ENCODE results near the gene PLCB1. TPM values are rescaled to one million over a fixed set of nuclear protein-coding genes. Genes with fewer than 3 reads are reported as not detected.

Gene PLCB1
- polyA plus RNA-seq, 6 donors from 2014 or later = 0.27 to 0.79 (median 0.54) TPM; not detected in 2

DNA sequence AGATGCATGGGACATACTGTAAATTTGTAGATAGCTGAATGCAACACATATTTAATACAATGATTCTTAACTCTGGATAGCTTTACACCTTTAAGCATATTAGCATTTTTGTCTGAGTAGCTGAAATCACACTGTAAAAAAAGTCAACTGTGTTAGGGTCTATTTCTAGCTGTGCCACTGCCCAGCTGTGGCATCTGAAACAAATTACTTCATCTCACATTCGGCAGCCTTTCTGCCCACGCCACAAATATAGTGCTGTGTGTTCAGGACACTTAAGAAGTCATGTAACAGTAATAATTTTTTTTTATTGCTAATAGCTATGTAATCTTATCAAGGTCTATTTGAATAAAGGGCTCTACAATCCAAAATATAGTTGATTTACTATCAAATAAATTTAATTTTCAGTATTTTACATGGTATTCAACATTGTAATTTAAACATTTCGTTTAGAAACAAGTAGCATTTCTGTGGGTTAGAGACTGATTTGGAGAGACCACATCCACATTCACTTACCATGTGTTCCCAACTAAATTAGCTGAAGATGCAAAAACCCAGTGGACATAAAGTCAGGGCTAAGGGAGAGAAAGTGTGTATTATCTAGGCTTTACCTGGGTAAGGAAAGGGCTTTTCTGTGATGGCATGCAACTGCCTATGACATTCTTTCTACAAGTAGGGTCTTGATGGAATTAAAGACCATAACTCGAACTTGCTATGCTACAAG, 276.7 kb downstream of the PLCB1 start:
- Mint-ChIP-seq H3K27ac (no peak overlapping the region), H3K4me3 (no peak overlapping the region), H3K27me3 (no peaks in the 10 kb centered on the region), H3K9me3 (peaks cover 0 to 10% (median 5%) of the 10 kb centered on the region in 7 donors), H3K36me3 (peaks cover 0 to 5% of the 10 kb centered on the region in 2 donors), H3K4me1 (no peaks in the 10 kb centered on the region)
- DNase-seq (no peak), ATAC-seq (ENCODE audit: low read depth in 2 of 2) (no peak)

DNA sequence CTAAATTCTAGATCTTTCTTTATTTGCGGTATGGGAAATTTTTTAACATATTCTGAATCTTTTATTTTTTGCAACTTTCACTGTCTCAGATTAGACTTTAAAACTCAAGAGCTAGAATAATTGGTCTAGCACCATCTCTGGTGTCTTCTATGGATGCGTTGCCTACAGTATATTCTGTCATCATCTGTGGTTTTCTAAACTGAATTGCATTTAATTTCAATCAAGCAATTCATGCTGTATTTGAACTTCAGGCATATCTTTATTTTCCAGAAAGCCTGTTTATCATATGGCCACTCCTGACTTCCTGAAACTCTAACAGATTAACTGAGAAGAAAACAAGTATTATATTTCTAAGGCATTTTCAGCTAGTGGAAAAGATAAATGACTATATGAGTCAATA, 281.6 kb downstream of the PLCB1 start:
- H3K9me3 Mint-ChIP-seq = no peaks in the 10 kb centered on the region
- no peak for ATAC-seq (ENCODE audit: low read depth in 2 of 2)
- H3K27ac Mint-ChIP-seq = no peak overlapping the region
- H3K36me3 Mint-ChIP-seq = no peaks in the 10 kb centered on the region
- H3K4me3 Mint-ChIP-seq = no peak overlapping the region
- H3K4me1 Mint-ChIP-seq = no peaks in the 10 kb centered on the region
- DNase-seq = no peak
- no peaks in the 10 kb centered on the region for H3K27me3 Mint-ChIP-seq

DNA sequence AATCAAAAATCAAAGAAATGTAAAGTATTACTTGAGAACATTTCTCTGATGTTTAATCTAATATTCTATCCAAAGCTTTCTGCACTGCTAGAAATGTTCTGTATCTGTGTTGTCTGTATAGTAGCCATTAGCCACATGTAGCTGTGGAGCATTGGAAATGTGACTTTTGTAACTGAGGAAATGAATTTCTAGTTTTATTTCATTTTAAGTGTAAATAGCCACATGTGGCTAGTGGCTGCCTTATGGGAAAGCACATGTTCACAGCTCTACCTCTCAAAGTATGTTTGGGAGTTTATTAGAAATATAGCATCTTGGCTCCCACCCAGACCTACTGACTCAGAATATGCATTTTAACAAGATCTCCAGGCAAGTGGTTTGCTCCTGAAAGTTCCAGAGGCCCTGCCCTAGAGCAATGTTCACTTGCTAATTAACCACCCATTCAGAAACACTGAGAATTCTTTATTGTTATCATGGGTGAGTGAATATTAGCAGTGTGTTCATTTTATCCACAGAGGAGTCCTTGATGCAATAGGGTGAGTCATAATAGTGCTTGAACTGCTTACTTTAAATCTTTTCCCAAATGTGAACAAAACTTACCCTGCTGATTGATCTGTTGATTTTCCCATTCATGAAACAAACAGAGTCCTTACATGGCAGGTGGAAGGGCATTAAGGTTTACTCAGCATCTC, 282.7 kb downstream of the PLCB1 start:
- no peak for DNase-seq
- ATAC-seq (ENCODE audit: low read depth in 2 of 2) = no peak
- no peaks in the 10 kb centered on the region for H3K4me1 Mint-ChIP-seq
- H3K4me3 Mint-ChIP-seq = no peak overlapping the region
- H3K27ac Mint-ChIP-seq = no peak overlapping the region
- H3K36me3 Mint-ChIP-seq = no peaks in the 10 kb centered on the region
- no peaks in the 10 kb centered on the region for H3K9me3 Mint-ChIP-seq
- H3K27me3 Mint-ChIP-seq = no peaks in the 10 kb centered on the region

DNA sequence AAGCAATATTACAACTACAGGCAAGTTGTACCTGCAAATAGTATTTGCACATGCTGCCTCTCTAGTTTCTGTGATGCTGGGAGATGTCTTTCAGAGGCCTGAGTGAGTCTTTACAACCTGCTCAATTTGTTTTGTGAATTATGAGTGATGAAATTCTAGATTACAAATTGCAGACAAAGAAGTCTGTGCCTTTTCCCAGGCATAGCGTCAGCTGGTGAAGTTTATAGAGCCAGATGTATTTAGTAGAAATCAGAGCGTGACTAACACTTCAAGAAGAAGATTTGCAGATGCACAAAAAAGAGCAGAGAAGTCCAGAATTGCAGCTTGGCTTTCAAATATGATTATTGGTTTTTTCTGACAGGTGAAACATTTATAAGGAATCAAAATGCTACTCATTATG, 289.9 kb downstream of the PLCB1 start:
- ATAC-seq (ENCODE audit: low read depth in 2 of 2) = no peak
- Mint-ChIP-seq H3K27ac (no peak overlapping the region), H3K4me3 (no peak overlapping the region), H3K36me3 (no peaks in the 10 kb centered on the region), H3K27me3 (no peaks in the 10 kb centered on the region), H3K4me1 (no peaks in the 10 kb centered on the region), H3K9me3 (no peaks in the 10 kb centered on the region)
- DNase-seq = no peak

DNA sequence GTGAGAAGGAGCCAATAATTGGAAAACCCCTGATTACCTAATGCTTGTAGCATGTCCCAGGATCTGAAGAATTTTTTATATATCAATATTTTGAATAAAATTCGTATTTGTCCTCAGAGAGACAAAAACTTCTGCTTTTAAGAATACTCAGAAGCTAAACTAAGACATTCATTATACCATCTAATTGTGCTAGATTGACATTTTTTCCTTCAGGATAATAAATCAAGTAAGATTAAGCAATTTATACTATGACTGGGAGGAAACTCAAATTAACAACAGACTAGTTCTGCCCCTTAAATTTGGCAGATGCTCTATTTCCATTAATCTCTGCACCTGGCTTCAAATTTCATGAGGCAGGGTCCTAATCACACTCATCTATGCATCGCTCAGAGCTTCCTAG, 291.4 kb downstream of the PLCB1 start:
- Mint-ChIP-seq H3K27me3 (no peaks in the 10 kb centered on the region), H3K36me3 (no peaks in the 10 kb centered on the region), H3K27ac (no peak overlapping the region), H3K4me3 (no peak overlapping the region), H3K4me1 (no peaks in the 10 kb centered on the region), H3K9me3 (no peaks in the 10 kb centered on the region)
- DNase-seq (no peak), ATAC-seq (ENCODE audit: low read depth in 2 of 2) (no peak)

DNA sequence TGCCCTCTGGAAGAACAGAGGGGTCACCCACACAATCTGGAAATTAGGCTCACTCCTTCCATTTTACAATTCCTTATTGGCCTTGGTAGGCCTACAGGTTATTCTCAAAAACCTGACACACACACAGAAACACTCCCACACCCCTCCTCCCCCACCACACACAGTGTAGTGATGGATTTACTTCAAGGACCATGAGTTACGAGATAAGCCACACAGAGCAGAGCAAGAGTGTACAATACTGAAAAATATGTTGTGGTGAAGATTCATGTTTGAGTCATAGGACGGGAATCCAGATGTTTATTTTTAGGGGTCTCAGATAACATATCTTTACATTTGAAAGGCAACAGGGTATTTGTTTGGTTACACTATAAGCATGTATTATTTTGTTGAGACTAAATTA, 291.9 kb downstream of the PLCB1 start:
- H3K4me1 Mint-ChIP-seq = no peaks in the 10 kb centered on the region
- no peak for DNase-seq
- no peak for ATAC-seq (ENCODE audit: low read depth in 2 of 2)
- no peaks in the 10 kb centered on the region for H3K9me3 Mint-ChIP-seq
- no peak overlapping the region for H3K4me3 Mint-ChIP-seq
- H3K36me3 Mint-ChIP-seq = no peaks in the 10 kb centered on the region
- H3K27ac Mint-ChIP-seq = no peak overlapping the region
- H3K27me3 Mint-ChIP-seq = no peaks in the 10 kb centered on the region

DNA sequence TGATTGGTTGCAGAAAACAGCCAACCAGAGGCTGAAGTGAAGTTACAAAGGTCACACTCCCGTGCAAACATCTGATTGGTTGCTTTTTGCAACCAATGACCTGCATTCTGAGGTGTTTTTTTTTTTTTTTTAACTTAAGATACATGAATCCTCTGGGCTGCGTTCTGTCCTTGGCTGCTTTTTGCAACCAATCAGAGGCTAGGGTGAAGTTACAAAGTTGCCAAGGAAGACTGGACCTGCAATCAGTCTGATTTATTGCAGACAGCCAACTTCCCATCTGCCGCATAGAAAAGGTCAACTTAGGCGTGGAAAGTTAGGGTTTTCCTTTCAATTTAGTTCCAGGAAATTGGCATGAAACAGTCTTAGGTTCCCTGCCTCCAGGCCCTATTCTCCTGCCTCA, 292.9 kb downstream of the PLCB1 start:
- no peaks in the 10 kb centered on the region for H3K9me3 Mint-ChIP-seq
- ATAC-seq (ENCODE audit: low read depth in 2 of 2) = no peak
- H3K27ac Mint-ChIP-seq = no peak overlapping the region
- H3K4me3 Mint-ChIP-seq = no peak overlapping the region
- H3K27me3 Mint-ChIP-seq = no peaks in the 10 kb centered on the region
- H3K36me3 Mint-ChIP-seq = no peaks in the 10 kb centered on the region
- DNase-seq = no peak
- H3K4me1 Mint-ChIP-seq = no peaks in the 10 kb centered on the region

DNA sequence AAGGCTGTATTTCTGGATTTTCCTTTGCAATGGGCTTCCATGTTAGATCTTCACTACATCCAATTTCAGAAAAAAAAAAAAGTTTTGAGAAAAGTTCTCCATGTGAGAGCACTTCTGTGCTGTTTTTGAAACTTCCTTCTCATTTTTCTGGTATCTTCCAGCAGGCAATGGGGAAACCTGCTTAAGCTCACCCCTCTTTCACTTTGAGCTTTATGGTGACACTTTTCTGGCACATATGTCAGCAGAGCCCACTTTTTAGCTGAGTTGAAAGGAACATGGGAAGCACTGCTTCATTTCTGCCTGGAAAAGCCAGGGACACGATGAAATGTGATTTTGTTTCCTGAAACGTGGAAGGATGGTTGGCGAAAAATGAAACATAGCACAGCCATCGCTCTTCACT, 293.7 kb downstream of the PLCB1 start:
- no peaks in the 10 kb centered on the region for H3K27me3 Mint-ChIP-seq
- DNase-seq (no peak), ATAC-seq (ENCODE audit: low read depth in 2 of 2) (no peak)
- no peak overlapping the region for H3K27ac Mint-ChIP-seq
- H3K9me3 Mint-ChIP-seq = no peaks in the 10 kb centered on the region
- no peaks in the 10 kb centered on the region for H3K36me3 Mint-ChIP-seq
- no peaks in the 10 kb centered on the region for H3K4me1 Mint-ChIP-seq
- H3K4me3 Mint-ChIP-seq = no peak overlapping the region

DNA sequence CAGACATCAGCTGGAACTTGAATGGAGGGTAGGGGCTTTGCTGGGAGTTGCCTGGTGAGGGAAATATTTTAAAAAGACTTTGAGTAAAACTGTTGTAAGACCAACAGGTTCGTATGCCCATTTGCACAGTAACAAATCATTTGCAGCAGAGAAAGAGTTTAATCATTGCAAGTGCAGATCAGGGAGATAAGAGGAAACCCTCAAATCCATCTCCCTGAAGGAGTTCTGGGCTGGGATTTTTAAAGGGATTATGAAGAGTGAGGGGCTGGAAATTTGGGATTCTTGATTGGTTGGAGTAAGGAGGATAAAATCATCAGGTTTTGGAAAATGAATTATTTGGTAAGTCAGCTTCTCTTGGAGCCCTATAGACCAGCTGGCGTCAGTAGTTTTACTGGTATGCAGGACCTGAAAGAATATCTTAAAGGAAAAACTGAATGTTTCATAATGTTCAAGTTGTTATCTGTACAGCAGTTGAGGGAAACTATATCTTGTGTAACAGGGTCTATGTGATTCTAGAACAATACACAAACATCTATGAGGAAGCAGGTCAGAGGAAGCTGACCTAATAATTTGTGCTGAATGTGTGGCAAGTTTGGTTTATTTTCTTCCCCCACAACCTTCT, 295.5 kb downstream of the PLCB1 start:
- DNase-seq = no peak
- H3K36me3 Mint-ChIP-seq = no peaks in the 10 kb centered on the region
- no peak overlapping the region for H3K27ac Mint-ChIP-seq
- H3K27me3 Mint-ChIP-seq = no peaks in the 10 kb centered on the region
- H3K9me3 Mint-ChIP-seq = no peaks in the 10 kb centered on the region
- H3K4me3 Mint-ChIP-seq = no peak overlapping the region
- H3K4me1 Mint-ChIP-seq = no peaks in the 10 kb centered on the region
- no peak for ATAC-seq (ENCODE audit: low read depth in 2 of 2)

DNA sequence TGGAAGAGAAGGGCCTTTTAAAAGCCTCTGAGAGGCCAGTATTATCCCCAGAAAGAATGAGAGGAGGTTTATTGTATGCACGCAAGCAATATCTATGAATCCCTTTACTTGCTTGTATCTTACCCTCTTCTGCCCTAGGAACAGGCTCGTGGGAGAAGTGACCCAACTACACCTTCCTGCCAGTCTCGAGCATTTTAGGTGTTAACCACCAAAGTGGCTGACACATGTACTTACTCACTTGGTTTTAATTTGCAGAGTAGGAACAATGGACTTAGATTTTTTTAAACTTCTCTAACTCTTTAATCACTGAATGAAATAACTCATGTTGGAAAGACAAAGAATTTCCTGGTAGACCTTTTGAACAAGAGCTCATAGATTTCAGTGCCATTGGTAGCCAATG, 296.9 kb downstream of the PLCB1 start:
- H3K9me3 Mint-ChIP-seq = no peaks in the 10 kb centered on the region
- H3K36me3 Mint-ChIP-seq = no peaks in the 10 kb centered on the region
- no peak overlapping the region for H3K27ac Mint-ChIP-seq
- H3K4me1 Mint-ChIP-seq = no peaks in the 10 kb centered on the region
- no peaks in the 10 kb centered on the region for H3K27me3 Mint-ChIP-seq
- ATAC-seq (ENCODE audit: low read depth in 2 of 2) (no peak), DNase-seq (no peak)
- H3K4me3 Mint-ChIP-seq = no peak overlapping the region

DNA sequence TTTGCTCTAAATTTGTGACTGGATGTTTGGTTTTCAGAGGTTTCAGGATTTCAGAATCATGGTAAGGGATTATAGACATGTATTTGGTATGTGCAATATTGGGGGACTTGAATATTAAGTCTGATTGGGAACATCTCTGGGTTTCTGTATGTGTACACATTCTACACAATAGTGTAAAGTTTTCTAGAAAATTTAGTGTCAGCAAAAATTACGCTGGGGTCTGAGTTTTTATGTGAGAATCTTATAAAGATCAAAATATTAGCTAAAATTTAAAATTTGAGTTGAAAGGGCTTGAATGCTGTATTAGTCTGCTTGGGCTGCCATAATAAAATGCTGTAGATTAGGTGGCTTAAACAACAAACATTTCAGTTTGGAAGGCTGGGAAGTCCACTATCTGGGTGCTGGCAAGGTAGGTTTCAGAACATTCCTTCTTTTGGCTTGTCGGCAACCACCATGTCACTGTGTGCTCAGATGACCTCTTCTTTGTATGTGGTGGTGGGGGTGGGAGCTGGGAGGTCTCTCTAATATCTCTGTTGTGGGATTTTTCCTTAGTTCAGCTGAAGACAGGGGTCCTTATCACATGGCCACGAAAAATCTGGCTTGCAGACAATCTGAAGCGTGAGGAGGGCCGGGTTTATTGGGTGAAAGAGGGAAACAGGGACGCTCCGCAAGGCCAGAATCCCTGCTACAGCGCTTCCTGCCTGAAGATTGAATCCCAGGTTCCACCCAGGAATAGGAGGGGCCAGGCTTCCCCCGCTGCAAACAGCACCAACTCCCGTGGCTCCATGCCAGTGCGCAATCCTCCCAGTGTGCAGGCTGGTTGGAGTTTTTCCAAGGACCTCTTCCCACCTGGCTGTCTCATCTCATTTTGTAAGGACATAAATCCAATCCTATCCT, 299.7 kb downstream of the PLCB1 start:
- Mint-ChIP-seq H3K27ac (no peak overlapping the region), H3K9me3 (no peaks in the 10 kb centered on the region), H3K27me3 (no peaks in the 10 kb centered on the region), H3K4me1 (no peaks in the 10 kb centered on the region), H3K36me3 (no peaks in the 10 kb centered on the region), H3K4me3 (no peak overlapping the region)
- DNase-seq (no peak), ATAC-seq (ENCODE audit: low read depth in 2 of 2) (no peak)

DNA sequence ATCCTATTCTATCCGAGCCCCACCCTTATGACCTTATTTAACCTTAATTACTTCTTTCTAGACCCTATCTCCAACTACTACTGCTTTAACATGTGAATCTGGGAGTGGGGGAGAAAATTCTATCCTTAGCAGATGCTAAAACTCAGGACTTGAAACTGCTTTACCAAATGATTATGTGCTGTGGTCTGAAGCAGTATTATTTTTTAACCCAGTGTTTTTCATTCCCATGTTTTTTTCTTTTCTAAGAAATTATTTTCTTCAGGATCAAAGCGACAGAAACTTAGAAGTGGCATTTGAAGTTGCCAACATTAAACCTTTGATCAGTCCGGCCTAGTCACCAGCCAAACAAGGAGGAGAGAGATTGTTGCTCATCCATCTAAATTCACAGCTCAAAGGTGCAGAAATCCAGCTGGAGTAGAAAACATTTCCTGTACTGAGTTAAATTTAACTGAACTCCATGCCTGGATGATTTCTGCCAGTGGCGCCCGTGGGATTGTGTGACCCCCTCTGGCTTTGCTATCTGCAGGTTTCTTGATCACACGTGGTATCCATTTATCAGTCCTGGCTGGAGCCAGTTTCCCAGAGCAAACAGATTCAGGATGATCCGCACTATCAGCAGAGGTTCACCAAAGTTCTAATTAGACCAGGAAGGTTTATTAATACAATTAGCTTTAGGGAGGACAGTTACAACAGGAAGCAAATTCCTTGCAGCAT, 300.5 kb downstream of the PLCB1 start:
- Mint-ChIP-seq H3K9me3 (no peaks in the 10 kb centered on the region), H3K4me3 (no peak overlapping the region), H3K27ac (no peak overlapping the region), H3K36me3 (no peaks in the 10 kb centered on the region), H3K4me1 (no peaks in the 10 kb centered on the region), H3K27me3 (no peaks in the 10 kb centered on the region)
- DNase-seq = no peak
- no peak for ATAC-seq (ENCODE audit: low read depth in 2 of 2)

DNA sequence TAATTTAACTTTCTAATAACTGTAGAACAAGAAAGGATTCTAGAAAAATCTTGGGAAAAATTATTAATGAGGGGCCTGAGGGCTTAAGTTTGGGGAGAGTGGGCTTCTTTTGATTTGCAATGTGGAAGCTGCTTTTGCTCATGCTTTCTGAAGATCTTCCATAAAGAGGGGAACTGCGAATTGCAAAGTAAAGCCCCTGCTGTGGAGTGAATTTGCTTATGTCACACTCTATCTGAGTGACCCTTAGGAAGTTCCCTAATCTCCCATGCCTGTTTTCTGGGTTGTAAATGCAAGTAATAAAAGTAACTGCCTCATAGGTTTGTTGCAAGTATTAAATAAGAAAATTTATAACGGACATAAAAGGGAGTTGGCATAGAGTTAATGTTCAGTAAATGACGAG, 301.2 kb downstream of the PLCB1 start:
- Mint-ChIP-seq H3K4me1 (no peaks in the 10 kb centered on the region), H3K27ac (no peak overlapping the region), H3K36me3 (no peaks in the 10 kb centered on the region), H3K4me3 (no peak overlapping the region), H3K27me3 (no peaks in the 10 kb centered on the region), H3K9me3 (no peaks in the 10 kb centered on the region)
- ATAC-seq (ENCODE audit: low read depth in 2 of 2) (peak in 1 of 2 donors; percentile 28), DNase-seq (no peak)
